GM18507 (cell line): ENCODE results near the gene CLMP.
"Not testable (repeated sequence)": the region's sequence is repeated elsewhere in the genome, so short reads cannot be mapped to it uniquely, and the experiment has no call there.

Experiments
- DNase-seq: peaks from one replicate; pipeline ENCODE4 v3.0.0; 2011; ENCODE audit warnings: low read depth; ENCODE audit not compliant: insufficient read length; ENCODE audit errors: extremely low spot score
- FAIRE-seq: peaks from 2 replicates; lab custom pipeline; 2011; peaks lifted over from hg19 to GRCh38; lab: Jason Lieb, UNC

CLMP gene

GRCh38 chr11:123219066-123219690 is 24.1 kb upstream of the CLMP start:
- DNase-seq = no peak
- no peak for FAIRE-seq

- no peak for FAIRE-seq
- DNase-seq = no peak
Observed at GRCh38 chr11:123218451-123218850, 23.4 kb upstream of the CLMP start.

- FAIRE-seq (no peak), DNase-seq (no peak)
Observed at GRCh38 chr11:123217897-123218296, 22.8 kb upstream of the CLMP start.

GRCh38 chr11:123216249-123216648 is 21.2 kb upstream of the CLMP start:
- DNase-seq (no peak), FAIRE-seq (no peak)

- FAIRE-seq = no peak
- no peak for DNase-seq
Observed at GRCh38 chr11:123214940-123215339, 19.9 kb upstream of the CLMP start.

- FAIRE-seq = no peak
- no peak for DNase-seq
Observed at GRCh38 chr11:123214396-123214795, 19.3 kb upstream of the CLMP start.

- FAIRE-seq = no peak
- no peak for DNase-seq
Observed at GRCh38 chr11:123213307-123213771, 18.3 kb upstream of the CLMP start.

- FAIRE-seq = no peak
- no peak for DNase-seq
Observed at GRCh38 chr11:123212406-123212805, 17.4 kb upstream of the CLMP start.

GRCh38 chr11:123211981-123212380 is 16.9 kb upstream of the CLMP start:
- DNase-seq (no peak), FAIRE-seq (no peak)

GRCh38 chr11:123211149-123211852 is 16.3 kb upstream of the CLMP start:
- DNase-seq = no peak
- no peak for FAIRE-seq

GRCh38 chr11:123209591-123209990 is 14.5 kb upstream of the CLMP start:
- FAIRE-seq (no peak), DNase-seq (no peak)

GRCh38 chr11:123206791-123207434 is 11.9 kb upstream of the CLMP start:
- FAIRE-seq (no peak), DNase-seq (no peak)

GRCh38 chr11:123206055-123206454 is 11.0 kb upstream of the CLMP start:
- FAIRE-seq, DNase-seq: not testable (repeated sequence)

- DNase-seq (no peak), FAIRE-seq (no peak)
Observed at GRCh38 chr11:123203934-123204333, 8.9 kb upstream of the CLMP start.

GRCh38 chr11:123203471-123203870 is 8.4 kb upstream of the CLMP start:
- DNase-seq (no peak), FAIRE-seq (no peak)

- DNase-seq (no peak), FAIRE-seq (no peak)
Observed at GRCh38 chr11:123202155-123203151, 7.4 kb upstream of the CLMP start.

GRCh38 chr11:123200264-123200663 is 5.2 kb upstream of the CLMP start:
- FAIRE-seq = no peak
- DNase-seq = no peak

GRCh38 chr11:123197711-123198110 is 2.7 kb upstream of the CLMP start:
- FAIRE-seq (no peak), DNase-seq (no peak)

GRCh38 chr11:123196060-123196714 is 1.1 kb upstream of the CLMP start:
- no peak for FAIRE-seq
- DNase-seq = no peak
